ENCODE results near the gene DESI2. TPM values are rescaled to one million over a fixed set of nuclear protein-coding genes. Genes with fewer than 3 reads are reported as not detected.

The DESI2 gene
- total RNA-seq, 1 experiment from 2014 or later: 53.9 TPM

- in situ Hi-C loops (cut with HindIII; ENCODE audit: low pct_unique_long_range_greater_than_20kb, low sequenced_read_pairs) (no loop called here), intact Hi-C loops (cut with micrococcal nuclease; ENCODE audit: unreplicated experiment) (no loop called here)
- DNase-seq (ENCODE audit: low read depth, low spot score) (no peak), ATAC-seq (no peak)
- no peaks in the 10 kb centered on the region for H3K4me1 ChIP-seq (ENCODE audit: control insufficient read depth, insufficient read depth, low read length)
- BruUV-seq (replicated peaks): no TSS peak
- no peaks in the 10 kb centered on the region for H3K27me3 ChIP-seq (ENCODE audit: control insufficient read depth, insufficient read depth, low read length)
- ChIA-PET CTCF (no interaction called here), POLR2A (interaction anchor here (0.6 kb wide), 1 partner anchor 19 kb away, joined by 8 read pairs; no protein-coding TSS in a partner anchor)
- TF ChIP-seq REST (IDR thresholded peaks at IDR 0.05; ENCODE audit: insufficient read depth in 1 of 2, low read depth in 2 of 2, low read length in 1 of 2) (no peak), SIN3A (IDR thresholded peaks at IDR 0.05; ENCODE audit: borderline replicate concordance, insufficient read depth, low read depth, low read length) (no peak), POLR2AphosphoS5 (IDR thresholded peaks at IDR 0.05; ENCODE audit: low read depth, low read length) (no peak), TCF7L2 (IDR thresholded peaks at IDR 0.05; ENCODE audit: low read depth, low read length) (no peak), CTCF (IDR thresholded peaks at IDR 0.05) (no peak)
- no peak overlapping the region for H3K27ac ChIP-seq (ENCODE audit: low read length)
- H3K4me3 ChIP-seq (ENCODE audit: low read depth in 2 of 2, low read length in 2 of 2): no peak overlapping the region
- H3K9me3 ChIP-seq (ENCODE audit: control insufficient read depth, insufficient read depth, low read depth, low read length): no peaks in the 10 kb centered on the region
- H3K36me3 ChIP-seq (ENCODE audit: control insufficient read depth, insufficient read depth, low read length): peaks cover 2% of the 10 kb centered on the region
Observed at GRCh38 chr1:244699741-244700140, 46.8 kb downstream of the DESI2 start.

- no TSS peak for BruUV-seq (replicated peaks)
- no peaks in the 10 kb centered on the region for H3K9me3 ChIP-seq (ENCODE audit: control insufficient read depth, insufficient read depth, low read depth, low read length)
- ATAC-seq (no peak), DNase-seq (ENCODE audit: low read depth, low spot score) (no peak)
- in situ Hi-C loops (cut with HindIII; ENCODE audit: low pct_unique_long_range_greater_than_20kb, low sequenced_read_pairs): no loop called here
- ChIA-PET POLR2A (no interaction called here), CTCF (no interaction called here)
- no peak overlapping the region for H3K4me3 ChIP-seq (ENCODE audit: low read depth in 2 of 2, low read length in 2 of 2)
- H3K27me3 ChIP-seq (ENCODE audit: control insufficient read depth, insufficient read depth, low read length): no peaks in the 10 kb centered on the region
- H3K4me1 ChIP-seq (ENCODE audit: control insufficient read depth, insufficient read depth, low read length): no peaks in the 10 kb centered on the region
- H3K36me3 ChIP-seq (ENCODE audit: control insufficient read depth, insufficient read depth, low read length): peaks cover 2% of the 10 kb centered on the region
- H3K27ac ChIP-seq (ENCODE audit: low read length): no peak overlapping the region
- TF ChIP-seq SIN3A (IDR thresholded peaks at IDR 0.05; ENCODE audit: borderline replicate concordance, insufficient read depth, low read depth, low read length) (no peak), TCF7L2 (IDR thresholded peaks at IDR 0.05; ENCODE audit: low read depth, low read length) (no peak), POLR2AphosphoS5 (IDR thresholded peaks at IDR 0.05; ENCODE audit: low read depth, low read length) (no peak), CTCF (IDR thresholded peaks at IDR 0.05) (no peak), REST (IDR thresholded peaks at IDR 0.05; ENCODE audit: insufficient read depth in 1 of 2, low read depth in 2 of 2, low read length in 1 of 2) (no peak)
- intact Hi-C loops (cut with micrococcal nuclease; ENCODE audit: unreplicated experiment): no loop called here
Observed at GRCh38 chr1:244700808-244701207, 47.9 kb downstream of the DESI2 start.

Measured in Panc1 (cell line).